Activated T-helper 17 cell treated with anti-CD3 and anti-CD28 coated beads, Interleukin-2, amount 50 U/mL, for 72 hours (primary cell): ENCODE data around the gene SORCS2. TPM values are rescaled to one million over a fixed set of nuclear protein-coding genes. Genes with fewer than 3 reads are reported as not detected.

Source experiments
- ATAC-seq: fragments of 150-1000 bp; cut with Tn5 transposase; replicated peaks from 2 replicates; pipeline ENCODE4 v1.10.0; 2021; ENCODE audit warnings: mild to moderate bottlenecking, moderate library complexity
- H3K27ac Mint-ChIP-seq: one replicate; pipeline ENCODE4 v1.8.0; 2022; ENCODE audit warnings: mixed read lengths
- H3K27me3 Mint-ChIP-seq: one replicate; pipeline ENCODE4 v1.8.0; 2022; ENCODE audit warnings: mixed read lengths
- H3K36me3 Mint-ChIP-seq: one replicate; pipeline ENCODE4 v1.8.0; 2022; ENCODE audit warnings: low read depth, mild to moderate bottlenecking, mixed read lengths
- H3K4me1 Mint-ChIP-seq: one replicate; pipeline ENCODE4 v1.8.0; 2022; ENCODE audit warnings: mixed read lengths
- H3K4me3 Mint-ChIP-seq: one replicate; pipeline ENCODE4 v1.8.0; 2022; ENCODE audit warnings: mild to moderate bottlenecking, mixed read lengths
- H3K9me3 Mint-ChIP-seq: one replicate; pipeline ENCODE4 v1.8.0; 2022; ENCODE audit warnings: mixed read lengths
- total RNA-seq, 2 donors: library from RNA; stranded (reverse); gene quantifications; one replicate each; pipeline ENCODE4 v1.2.3, GENCODE V29; 2022

Gene SORCS2
- total RNA-seq, 2 donors from 2014 or later: 0.04 to 0.26 TPM

DNA sequence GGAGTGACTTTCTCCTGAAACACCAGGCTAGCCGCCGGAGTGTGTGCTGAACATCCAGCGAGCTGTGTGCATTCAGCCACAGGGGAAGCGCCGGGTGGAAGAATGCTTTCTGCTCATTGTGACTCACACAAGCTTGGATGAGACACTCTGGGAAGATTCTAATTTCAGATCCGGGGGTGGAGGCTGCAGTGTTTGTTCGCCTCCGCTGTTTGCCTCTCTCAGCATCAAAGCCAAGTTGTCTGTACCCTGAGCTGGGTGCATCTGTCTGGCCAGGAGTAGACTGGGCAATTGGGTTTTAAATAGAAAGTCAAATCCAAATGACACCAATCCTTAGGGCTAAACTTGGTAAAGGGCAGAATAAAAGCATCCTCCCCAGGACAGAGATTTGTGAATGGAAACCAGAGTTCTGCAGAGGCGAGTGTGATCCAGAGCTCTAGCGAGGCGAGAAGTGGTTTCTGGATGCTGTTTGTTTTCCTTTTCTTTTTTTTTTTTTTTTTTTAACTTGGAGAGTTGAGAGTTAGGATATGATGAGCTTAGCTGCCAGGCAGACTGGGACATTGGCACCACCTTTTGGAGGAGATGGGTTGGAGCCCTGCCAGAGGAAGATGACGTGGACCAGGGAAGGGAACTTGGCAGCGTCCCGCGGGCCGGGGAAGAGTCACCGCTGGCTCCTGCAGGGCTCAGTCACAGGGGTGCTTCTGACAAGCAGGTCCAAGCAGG lies 438.4 kb downstream of the SORCS2 start:
- Mint-ChIP-seq H3K4me1 (no peaks in the 10 kb centered on the region), H3K36me3 (no peaks in the 10 kb centered on the region), H3K9me3 (no peaks in the 10 kb centered on the region), H3K27me3 (peaks cover 9% of the 10 kb centered on the region), H3K27ac (no peak overlapping the region), H3K4me3 (no peak overlapping the region)
- ATAC-seq: no peak

DNA sequence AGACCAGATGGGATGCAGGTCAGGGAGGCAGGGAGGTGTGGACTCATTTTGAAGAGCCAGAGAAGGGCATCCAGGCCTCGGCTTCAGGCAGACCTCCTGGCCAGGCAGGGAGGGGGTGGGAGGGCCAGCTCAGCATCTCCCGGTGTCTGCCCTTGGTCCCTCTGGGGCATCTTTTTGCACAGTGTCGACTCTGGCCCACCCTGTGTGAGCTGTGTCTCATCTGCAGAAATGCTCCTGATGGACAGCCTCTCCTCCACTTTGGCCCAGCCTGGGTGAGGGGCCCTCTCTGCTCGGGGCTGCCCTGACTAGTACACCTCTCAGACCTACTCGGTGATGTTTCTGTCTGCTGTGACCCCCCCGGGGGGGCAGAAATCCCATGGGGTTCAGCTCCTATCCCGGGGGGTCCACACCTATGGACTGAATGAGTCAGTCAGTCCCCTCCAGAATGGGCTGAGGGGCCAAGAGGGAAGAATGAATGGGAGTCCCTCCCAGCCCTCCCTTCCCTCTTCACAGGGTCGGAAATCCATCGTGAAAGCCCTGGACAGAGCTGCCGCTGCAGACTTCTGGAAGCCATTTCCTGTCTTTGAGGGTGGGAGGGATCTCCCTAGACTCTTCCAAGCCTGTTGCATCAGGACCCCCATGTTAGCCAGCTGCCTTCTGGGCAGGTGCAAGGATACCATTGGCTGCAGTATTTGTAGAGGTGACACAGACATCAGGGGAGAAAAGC lies 439.1 kb downstream of the SORCS2 start:
- H3K27me3 Mint-ChIP-seq: peaks cover 9% of the 10 kb centered on the region
- no peaks in the 10 kb centered on the region for H3K36me3 Mint-ChIP-seq
- no peak for ATAC-seq
- H3K9me3 Mint-ChIP-seq: no peaks in the 10 kb centered on the region
- no peak overlapping the region for H3K4me3 Mint-ChIP-seq
- H3K27ac Mint-ChIP-seq: no peak overlapping the region
- H3K4me1 Mint-ChIP-seq: no peaks in the 10 kb centered on the region

DNA sequence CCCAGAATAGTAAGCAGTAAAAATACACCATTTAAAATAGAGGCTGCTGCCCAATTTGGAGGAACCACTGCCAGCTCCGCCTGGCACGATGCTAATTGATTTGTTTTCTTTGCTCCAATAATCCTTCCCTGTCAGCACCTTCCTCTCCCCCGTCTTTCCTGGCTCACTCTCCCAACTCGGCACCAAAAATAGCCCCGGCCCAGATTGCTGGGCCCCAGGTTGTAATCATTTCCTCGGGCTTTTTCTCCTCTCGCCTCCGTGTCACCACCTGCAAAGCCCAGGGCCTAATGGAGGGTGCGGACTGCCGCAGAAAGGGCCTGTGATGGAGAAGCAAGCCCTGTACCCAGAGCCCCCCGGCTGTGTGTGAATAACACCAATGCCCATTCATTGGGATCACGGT lies 440.0 kb downstream of the SORCS2 start:
- no peaks in the 10 kb centered on the region for H3K9me3 Mint-ChIP-seq
- no peak overlapping the region for H3K27ac Mint-ChIP-seq
- H3K4me3 Mint-ChIP-seq: no peak overlapping the region
- no peaks in the 10 kb centered on the region for H3K4me1 Mint-ChIP-seq
- no peak for ATAC-seq
- peaks cover 9% of the 10 kb centered on the region for H3K27me3 Mint-ChIP-seq
- no peaks in the 10 kb centered on the region for H3K36me3 Mint-ChIP-seq

DNA sequence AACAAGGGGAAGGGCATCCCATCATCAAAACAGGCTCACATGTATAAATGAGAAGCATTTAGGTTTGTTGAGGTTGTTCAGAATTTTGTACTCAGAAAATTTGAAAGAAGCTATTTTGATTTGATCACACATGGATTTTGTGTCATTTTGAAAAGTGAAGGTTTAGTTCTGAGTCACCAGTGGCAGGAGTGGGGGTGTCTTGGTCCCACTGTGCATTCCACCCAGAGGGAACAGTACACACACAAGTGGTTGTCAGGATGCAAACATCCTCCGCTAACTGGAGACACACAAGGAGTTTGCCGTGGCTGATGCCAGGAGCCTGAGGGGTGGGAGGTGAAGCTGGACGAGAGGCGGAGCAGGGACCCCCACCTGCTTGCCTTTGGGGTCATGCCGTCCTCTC lies 440.6 kb downstream of the SORCS2 start:
- H3K9me3 Mint-ChIP-seq: no peaks in the 10 kb centered on the region
- no peaks in the 10 kb centered on the region for H3K36me3 Mint-ChIP-seq
- peaks cover 9% of the 10 kb centered on the region for H3K27me3 Mint-ChIP-seq
- no peak for ATAC-seq
- H3K27ac Mint-ChIP-seq: no peak overlapping the region
- no peaks in the 10 kb centered on the region for H3K4me1 Mint-ChIP-seq
- no peak overlapping the region for H3K4me3 Mint-ChIP-seq

DNA sequence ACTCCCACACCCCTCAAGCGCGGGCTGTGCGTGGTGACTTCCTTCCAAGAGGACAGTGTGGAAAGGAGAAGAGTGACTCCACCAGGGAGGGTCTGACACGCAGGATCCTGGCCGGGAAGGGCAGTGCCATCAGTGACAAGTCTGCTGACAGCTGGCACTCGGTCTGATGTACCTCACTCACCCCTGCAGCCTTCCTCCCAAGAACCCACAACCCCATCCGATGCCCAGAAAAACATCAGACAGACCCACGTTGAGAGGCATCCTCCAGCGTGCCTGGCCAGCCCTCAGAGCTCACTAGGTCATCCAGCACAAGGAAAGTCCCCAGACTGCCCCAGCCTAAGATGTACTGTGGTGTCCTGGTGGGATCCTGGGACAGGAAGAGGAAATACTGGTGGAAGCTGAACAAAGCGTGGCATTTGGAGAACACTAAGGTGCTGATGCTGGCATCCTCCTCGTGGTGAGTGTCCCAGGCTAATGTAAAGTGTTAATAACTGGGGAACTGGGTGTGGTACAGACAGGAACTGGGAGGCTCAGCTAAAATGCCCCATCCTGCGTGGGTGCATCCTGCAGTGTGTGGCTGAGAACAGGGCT lies 442.4 kb downstream of the SORCS2 start:
- Mint-ChIP-seq H3K27me3 (peaks cover 9% of the 10 kb centered on the region), H3K4me3 (no peak overlapping the region), H3K9me3 (no peaks in the 10 kb centered on the region), H3K4me1 (no peaks in the 10 kb centered on the region), H3K27ac (no peak overlapping the region), H3K36me3 (no peaks in the 10 kb centered on the region)
- ATAC-seq: no peak

DNA sequence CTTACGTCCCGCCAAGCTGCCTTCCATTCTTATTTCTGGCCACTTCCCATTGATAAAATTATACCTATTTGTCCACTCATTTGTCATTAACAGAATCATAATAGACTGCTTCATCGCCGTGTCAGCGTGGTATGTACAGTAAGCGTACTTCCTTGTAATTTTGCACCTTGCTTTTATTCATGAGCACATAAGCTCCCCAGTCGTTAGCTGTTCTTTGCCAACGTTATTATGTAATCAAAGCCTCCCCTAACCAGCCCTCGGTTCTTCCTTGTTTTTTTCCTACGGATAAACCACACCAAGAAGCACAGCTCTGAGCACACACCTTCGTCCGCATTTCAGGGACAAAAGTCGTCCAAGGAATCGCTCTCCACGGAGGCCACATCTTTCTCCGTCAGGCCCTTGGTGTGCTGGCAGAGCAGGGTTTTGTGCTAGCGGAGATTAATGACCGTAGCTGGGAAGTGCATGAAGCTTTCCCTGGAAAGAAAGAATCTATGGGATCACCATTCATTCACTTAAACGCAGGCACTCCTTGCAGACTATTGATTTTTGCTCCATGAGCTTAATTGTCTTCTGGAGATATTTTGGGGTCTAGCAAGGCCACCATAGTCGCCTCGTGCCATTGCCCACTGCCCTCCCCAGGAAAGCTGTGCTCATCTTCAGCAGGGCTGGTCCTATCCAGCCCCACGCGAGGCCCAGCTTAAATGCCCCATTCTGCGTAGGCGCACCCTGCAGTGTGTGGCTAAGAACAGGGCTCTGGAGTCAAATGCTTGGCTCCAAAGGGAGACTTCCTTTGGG lies 443.3 kb downstream of the SORCS2 start:
- no peak overlapping the region for H3K27ac Mint-ChIP-seq
- no peak overlapping the region for H3K4me3 Mint-ChIP-seq
- no peaks in the 10 kb centered on the region for H3K36me3 Mint-ChIP-seq
- no peaks in the 10 kb centered on the region for H3K9me3 Mint-ChIP-seq
- H3K27me3 Mint-ChIP-seq: peaks cover 9% of the 10 kb centered on the region
- H3K4me1 Mint-ChIP-seq: no peaks in the 10 kb centered on the region
- ATAC-seq: no peak

DNA sequence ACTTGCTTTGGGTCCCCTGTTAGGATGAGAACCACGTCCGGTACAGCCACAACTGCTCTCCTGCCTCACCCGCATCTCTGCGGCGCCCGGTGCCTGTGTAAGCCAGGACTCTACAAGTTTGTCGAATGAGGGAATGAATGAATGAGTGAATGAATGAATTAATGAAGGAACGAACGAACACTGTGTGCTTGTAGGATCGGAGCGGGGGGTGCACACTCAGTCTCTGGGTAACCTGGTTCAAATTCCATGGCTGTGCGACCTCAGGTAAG lies 443.8 kb downstream of the SORCS2 start:
- peaks cover under 1% of the 10 kb centered on the region for H3K9me3 Mint-ChIP-seq
- H3K4me3 Mint-ChIP-seq: no peak overlapping the region
- ATAC-seq: no peak
- H3K4me1 Mint-ChIP-seq: no peaks in the 10 kb centered on the region
- H3K27ac Mint-ChIP-seq: no peak overlapping the region
- H3K27me3 Mint-ChIP-seq: peaks cover 9% of the 10 kb centered on the region
- no peaks in the 10 kb centered on the region for H3K36me3 Mint-ChIP-seq

DNA sequence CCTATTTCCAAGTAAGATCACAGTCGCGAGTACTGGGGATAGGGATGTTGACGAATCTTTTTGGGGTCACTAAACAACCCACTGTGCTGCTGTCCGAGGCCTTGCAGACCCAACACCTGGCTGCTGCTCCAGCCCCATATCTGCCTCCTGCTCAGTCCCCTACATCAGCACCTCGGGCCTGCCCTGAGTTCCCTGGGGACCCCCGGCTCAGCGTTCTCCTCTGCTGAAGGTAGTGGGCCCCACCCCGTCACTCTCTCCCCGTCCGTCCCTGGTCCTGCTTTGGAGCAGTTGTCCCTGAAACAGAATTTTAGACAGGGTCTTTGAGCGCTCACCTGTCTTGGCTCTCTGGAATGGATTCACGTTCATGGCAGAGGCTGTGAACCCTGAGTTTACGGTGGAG lies 444.8 kb downstream of the SORCS2 start:
- no peak overlapping the region for H3K4me3 Mint-ChIP-seq
- peaks cover 4% of the 10 kb centered on the region for H3K9me3 Mint-ChIP-seq
- no peak for ATAC-seq
- peaks cover 11% of the 10 kb centered on the region for H3K27me3 Mint-ChIP-seq
- H3K36me3 Mint-ChIP-seq: no peaks in the 10 kb centered on the region
- H3K4me1 Mint-ChIP-seq: no peaks in the 10 kb centered on the region
- no peak overlapping the region for H3K27ac Mint-ChIP-seq

DNA sequence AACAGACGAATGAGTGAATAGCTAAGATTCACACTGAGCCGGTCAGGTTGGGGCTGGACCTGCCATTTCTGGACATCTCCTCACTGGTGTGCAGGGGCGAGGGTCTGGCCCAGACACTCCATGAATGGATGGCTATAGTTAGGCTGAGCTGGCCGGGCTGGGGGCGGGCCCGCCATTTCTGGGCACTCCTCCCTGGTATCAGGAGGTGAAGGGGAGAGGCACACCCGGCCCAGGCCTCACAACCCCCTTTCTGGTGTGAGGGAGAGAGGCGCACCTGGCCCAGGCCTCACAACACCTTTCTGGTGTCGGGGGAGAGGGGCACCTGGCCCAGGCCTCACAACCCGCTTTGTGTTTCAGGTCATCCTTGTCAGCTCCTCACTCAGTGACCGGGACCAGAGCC lies 445.6 kb downstream of the SORCS2 start:
- ATAC-seq: no peak
- Mint-ChIP-seq H3K36me3 (no peaks in the 10 kb centered on the region), H3K27me3 (peaks cover 8% of the 10 kb centered on the region), H3K27ac (no peak overlapping the region), H3K4me3 (no peak overlapping the region), H3K4me1 (no peaks in the 10 kb centered on the region), H3K9me3 (peaks cover 4% of the 10 kb centered on the region)

DNA sequence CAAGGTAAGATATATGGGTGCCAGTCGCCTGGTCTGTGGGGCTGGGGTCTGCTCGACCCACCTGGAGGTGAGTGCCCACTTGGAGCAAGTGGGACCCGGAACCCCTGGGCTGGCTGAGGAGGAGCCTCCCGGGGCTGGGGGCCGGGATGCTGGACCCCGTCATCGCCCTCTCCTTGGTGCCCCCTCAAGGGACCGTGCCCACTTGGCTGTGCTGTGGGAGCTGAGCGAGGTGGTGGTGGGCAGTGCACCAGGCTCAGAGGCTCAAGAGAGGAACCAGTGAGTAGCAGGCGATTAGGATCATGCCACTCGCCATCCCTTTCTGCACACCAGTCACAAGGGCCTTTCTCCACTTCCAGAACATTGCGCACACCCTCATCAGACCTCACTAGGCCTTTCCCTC lies 446.2 kb downstream of the SORCS2 start:
- Mint-ChIP-seq H3K27me3 (peaks cover 10% of the 10 kb centered on the region), H3K4me3 (no peak overlapping the region), H3K36me3 (no peaks in the 10 kb centered on the region), H3K27ac (no peak overlapping the region), H3K9me3 (peaks cover 4% of the 10 kb centered on the region), H3K4me1 (no peaks in the 10 kb centered on the region)
- ATAC-seq: no peak

DNA sequence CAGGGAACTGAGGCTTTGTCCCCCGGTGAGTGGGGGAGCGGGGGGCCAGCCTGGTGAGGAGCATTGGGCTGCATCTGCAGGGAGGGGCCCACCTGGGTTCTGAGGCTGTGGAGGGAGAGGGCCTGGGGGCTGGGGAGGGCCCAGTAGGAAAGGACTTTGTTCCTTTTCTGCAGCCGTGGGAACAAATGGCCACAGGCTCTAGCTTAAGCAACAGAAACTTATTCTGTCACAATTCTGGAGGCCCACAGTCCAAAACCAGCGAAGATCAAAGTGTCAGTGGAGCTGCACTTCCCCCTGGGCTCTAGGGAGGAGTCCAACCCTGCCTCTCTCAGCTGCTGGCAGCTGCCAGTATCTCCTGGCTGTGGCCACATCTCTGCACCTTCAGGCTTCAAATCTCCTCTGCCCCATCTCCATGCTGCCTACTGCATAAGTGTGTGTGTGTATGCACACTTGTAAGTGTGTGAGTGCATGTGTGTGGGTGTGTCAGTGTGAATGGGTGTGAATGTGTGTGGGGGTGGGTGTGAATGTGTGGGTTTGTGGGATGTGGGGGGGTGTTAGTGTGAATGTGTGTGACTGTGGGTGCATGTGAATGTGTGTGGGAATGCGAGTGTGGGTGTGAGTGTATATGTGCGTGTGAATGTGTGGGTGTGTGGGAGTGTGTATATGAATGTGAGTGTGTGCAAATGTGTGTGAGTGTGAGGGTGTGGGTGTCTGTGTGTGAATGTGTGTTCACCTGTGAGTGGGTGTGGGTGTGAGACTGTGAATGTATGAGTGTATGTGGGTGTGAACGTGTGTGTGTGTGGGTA lies 446.8 kb downstream of the SORCS2 start:
- no peak for ATAC-seq
- H3K36me3 Mint-ChIP-seq: no peaks in the 10 kb centered on the region
- no peak overlapping the region for H3K27ac Mint-ChIP-seq
- no peak overlapping the region for H3K4me3 Mint-ChIP-seq
- peaks cover 4% of the 10 kb centered on the region for H3K9me3 Mint-ChIP-seq
- no peaks in the 10 kb centered on the region for H3K4me1 Mint-ChIP-seq
- peaks cover 10% of the 10 kb centered on the region for H3K27me3 Mint-ChIP-seq

DNA sequence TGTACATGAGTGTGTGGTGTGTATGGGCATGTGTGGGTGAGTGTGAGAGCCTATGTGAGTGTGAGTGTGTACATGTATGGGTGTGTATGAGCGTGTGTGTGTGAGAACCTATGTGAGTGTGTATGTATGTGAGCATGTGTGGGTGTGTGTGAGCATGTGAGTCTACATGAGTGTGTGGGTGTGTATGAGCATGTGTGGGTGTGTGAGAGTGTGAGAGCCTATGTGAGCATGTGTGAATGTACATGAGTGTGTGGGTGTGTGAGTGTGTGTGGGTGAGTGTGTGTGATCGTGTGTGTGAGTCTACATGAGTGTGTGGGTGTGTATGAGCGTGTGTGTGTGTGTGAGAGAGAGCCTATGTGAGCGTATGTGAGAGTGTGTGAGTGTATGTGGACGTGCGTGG lies 447.8 kb downstream of the SORCS2 start:
- H3K27ac Mint-ChIP-seq: no peak overlapping the region
- no peak for ATAC-seq
- H3K27me3 Mint-ChIP-seq: peaks cover 10% of the 10 kb centered on the region
- H3K4me1 Mint-ChIP-seq: no peaks in the 10 kb centered on the region
- no peak overlapping the region for H3K4me3 Mint-ChIP-seq
- no peaks in the 10 kb centered on the region for H3K36me3 Mint-ChIP-seq
- peaks cover 4% of the 10 kb centered on the region for H3K9me3 Mint-ChIP-seq

DNA sequence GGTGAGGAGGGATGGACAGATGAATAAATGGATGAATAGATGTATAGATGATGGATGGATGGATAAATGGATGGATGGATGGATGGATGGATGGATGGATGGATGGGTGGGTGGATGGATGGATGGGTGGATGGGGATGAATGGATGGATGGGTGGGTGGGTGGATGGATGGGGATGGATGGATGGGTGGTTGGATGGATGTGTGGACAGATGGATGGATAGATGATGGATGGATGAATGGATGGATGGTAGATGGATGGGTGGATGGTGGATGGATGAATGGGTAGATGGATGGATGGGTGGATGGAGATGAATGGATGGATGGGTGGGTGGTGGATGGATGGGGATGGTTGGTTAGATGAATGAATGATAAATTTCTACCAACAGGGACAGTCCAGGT lies 449.4 kb downstream of the SORCS2 start:
- ATAC-seq: no peak
- Mint-ChIP-seq H3K9me3 (peaks cover 4% of the 10 kb centered on the region), H3K27ac (no peak overlapping the region), H3K4me3 (no peak overlapping the region), H3K4me1 (peaks cover under 1% of the 10 kb centered on the region), H3K36me3 (no peaks in the 10 kb centered on the region), H3K27me3 (peaks cover 10% of the 10 kb centered on the region)
